ENCODE measurements around the gene L3MBTL4.

GRCh38 chr18:6449213-6449612 is 34.5 kb upstream of the L3MBTL4 start:
- TF ChIP-seq CTCF (IDR thresholded peaks at IDR 0.05) (no peak), POLR2AphosphoS5 (IDR thresholded peaks at IDR 0.05; ENCODE audit: low read depth, low read length) (no peak), SIN3A (IDR thresholded peaks at IDR 0.05; ENCODE audit: borderline replicate concordance, insufficient read depth, low read depth, low read length) (no peak), TCF7L2 (IDR thresholded peaks at IDR 0.05; ENCODE audit: low read depth, low read length) (no peak)
- TF ChIP-seq, protein P1, sequence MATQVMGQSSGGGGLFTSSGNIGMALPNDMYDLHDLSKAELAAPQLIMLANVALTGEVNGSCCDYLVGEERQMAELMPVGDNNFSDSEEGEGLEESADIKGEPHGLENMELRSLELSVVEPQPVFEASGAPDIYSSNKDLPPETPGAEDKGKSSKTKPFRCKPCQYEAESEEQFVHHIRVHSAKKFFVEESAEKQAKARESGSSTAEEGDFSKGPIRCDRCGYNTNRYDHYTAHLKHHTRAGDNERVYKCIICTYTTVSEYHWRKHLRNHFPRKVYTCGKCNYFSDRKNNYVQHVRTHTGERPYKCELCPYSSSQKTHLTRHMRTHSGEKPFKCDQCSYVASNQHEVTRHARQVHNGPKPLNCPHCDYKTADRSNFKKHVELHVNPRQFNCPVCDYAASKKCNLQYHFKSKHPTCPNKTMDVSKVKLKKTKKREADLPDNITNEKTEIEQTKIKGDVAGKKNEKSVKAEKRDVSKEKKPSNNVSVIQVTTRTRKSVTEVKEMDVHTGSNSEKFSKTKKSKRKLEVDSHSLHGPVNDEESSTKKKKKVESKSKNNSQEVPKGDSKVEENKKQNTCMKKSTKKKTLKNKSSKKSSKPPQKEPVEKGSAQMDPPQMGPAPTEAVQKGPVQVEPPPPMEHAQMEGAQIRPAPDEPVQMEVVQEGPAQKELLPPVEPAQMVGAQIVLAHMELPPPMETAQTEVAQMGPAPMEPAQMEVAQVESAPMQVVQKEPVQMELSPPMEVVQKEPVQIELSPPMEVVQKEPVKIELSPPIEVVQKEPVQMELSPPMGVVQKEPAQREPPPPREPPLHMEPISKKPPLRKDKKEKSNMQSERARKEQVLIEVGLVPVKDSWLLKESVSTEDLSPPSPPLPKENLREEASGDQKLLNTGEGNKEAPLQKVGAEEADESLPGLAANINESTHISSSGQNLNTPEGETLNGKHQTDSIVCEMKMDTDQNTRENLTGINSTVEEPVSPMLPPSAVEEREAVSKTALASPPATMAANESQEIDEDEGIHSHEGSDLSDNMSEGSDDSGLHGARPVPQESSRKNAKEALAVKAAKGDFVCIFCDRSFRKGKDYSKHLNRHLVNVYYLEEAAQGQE (IDR thresholded peaks at IDR 0.05; ENCODE audit: insufficient read depth in 1 of 2, low read depth in 2 of 2, low read length in 1 of 2): no peak

Data from Panc1 (cell line).